HepG2 (cell line): ENCODE data around the gene MTO1. TPM values are rescaled to one million over a fixed set of nuclear protein-coding genes. Genes with fewer than 3 reads are reported as not detected.

Experiments
- CBX2 ChIP-seq, 2 experiments: fragments of 200-600 bp in 1 of 2; sonication (generic); formaldehyde crosslinking in 1 of 2; IDR thresholded peaks; 2 replicates each; pipeline versions ENCODE4 v1.7.0 to v1.8.1; 2018 to 2022; ENCODE audit warnings: low read depth in 2 of 2, low read length in 1 of 2, mild to moderate bottlenecking in 1 of 2, missing genetic modification reagents in 1 of 2
- HCFC1 ChIP-seq: fragments of 150-350 bp; IDR thresholded peaks from 2 replicates; pipeline ENCODE4 v1.6.1; 2014; ENCODE audit warnings: low read depth, low read length
- NFIC ChIP-seq: IDR thresholded peaks from 2 replicates; pipeline ENCODE4 v1.6.1; 2012; ENCODE audit warnings: mild to moderate bottlenecking, low read length, inconsistent platforms
- SRSF4 ChIP-seq: fragments of 200-400 bp; formaldehyde crosslinking; IDR thresholded peaks from one replicate; pipeline ENCODE4 v1.6.1; 2018; ENCODE audit warnings: mild to moderate bottlenecking, low read depth, low read length, moderate library complexity; ENCODE audit not compliant: poor library complexity, severe bottlenecking
- SSRP1 ChIP-seq: IDR thresholded peaks from 2 replicates; pipeline ENCODE4 v1.6.1; 2016; ENCODE audit warnings: control low read depth
- ZEB1 ChIP-seq: IDR thresholded peaks from 2 replicates; pipeline ENCODE4 v1.6.1; 2012; ENCODE audit warnings: mild to moderate bottlenecking, low read depth, inconsistent platforms; ENCODE audit not compliant: insufficient replicate concordance
- ZMYM2 ChIP-seq: sonication (generic); formaldehyde crosslinking; IDR thresholded peaks from 2 replicates; pipeline ENCODE4 v1.8.0; 2022; ENCODE audit warnings: mild to moderate bottlenecking, missing genetic modification reagents
- ZNF782 ChIP-seq: sonication (generic); formaldehyde crosslinking; IDR thresholded peaks from 2 replicates; pipeline ENCODE4 v1.4.0; 2020; ENCODE audit warnings: missing genetic modification reagents, mild to moderate bottlenecking, borderline replicate concordance
- ZNF850 ChIP-seq: sonication (generic); formaldehyde crosslinking; conservative IDR thresholded peaks from 2 replicates; pipeline ENCODE4 v1.9.0; 2021; ENCODE audit warnings: mild to moderate bottlenecking, missing genetic modification reagents
- ZSCAN9 ChIP-seq: IDR thresholded peaks from 2 replicates; pipeline ENCODE4 v1.6.1; 2016; ENCODE audit warnings: borderline replicate concordance
- polyA plus RNA-seq, 8 experiments: library from polyadenylated mRNA; depleted of rRNA in 3 of 8; stranded (reverse) in 7 of 8; unstranded in 1 of 8; fragments of >200 nt; fragmentation: Illumina TruSeq in 4 of 8; extraction: Trizol in 4 of 8; gene quantifications; 2 replicates each; pipeline versions ENCODE4 v1.2.1 to v1.2.3, GENCODE V29; 2011 to 2016; ENCODE audit warnings: low read depth in 4 of 8, missing spikeins in 1 of 8, mixed read lengths in 1 of 8; ENCODE audit not compliant: insufficient read depth in 1 of 8
- total RNA-seq, 5 experiments: library from RNA; depleted of rRNA; stranded (reverse); fragments of >200 nt; fragmentation: Illumina TruSeq; extraction: Trizol; gene quantifications; 2 replicates each; pipeline ENCODE4 v1.2.3, GENCODE V29; 2016; ENCODE audit warnings: low read depth in 1 of 5
- TF ChIP-seq, protein P1 (sequence below): sonication (generic); formaldehyde crosslinking; IDR thresholded peaks from one replicate; pipeline ENCODE4 v1.5.1; 2020; ENCODE audit warnings: mild to moderate bottlenecking, missing genetic modification reagents; ENCODE audit errors: not compliant biosample characterization
- TF ChIP-seq, protein P2 (sequence below): sonication (generic); formaldehyde crosslinking; IDR thresholded peaks from 2 replicates; pipeline ENCODE4 v1.5.0; 2020; ENCODE audit warnings: mild to moderate bottlenecking, missing genetic modification reagents
- TF ChIP-seq, protein P3 (sequence below): sonication (generic); formaldehyde crosslinking; conservative IDR thresholded peaks from 2 replicates; pipeline ENCODE4 v1.8.0; 2022; ENCODE audit warnings: mild to moderate bottlenecking, moderate library complexity, missing genetic modification reagents
- TF ChIP-seq, protein P4 (sequence below): sonication (generic); formaldehyde crosslinking; IDR thresholded peaks from 2 replicates; pipeline ENCODE4 v1.5.0; 2020; ENCODE audit warnings: mild to moderate bottlenecking, missing genetic modification reagents

The MTO1 gene
- total and polyA plus RNA-seq, 2 of the 13 experiments (the other 11 are each of a cell fraction or from before 2014, with no cell fraction given), result 21.1 to 45.3 TPM

DNA sequence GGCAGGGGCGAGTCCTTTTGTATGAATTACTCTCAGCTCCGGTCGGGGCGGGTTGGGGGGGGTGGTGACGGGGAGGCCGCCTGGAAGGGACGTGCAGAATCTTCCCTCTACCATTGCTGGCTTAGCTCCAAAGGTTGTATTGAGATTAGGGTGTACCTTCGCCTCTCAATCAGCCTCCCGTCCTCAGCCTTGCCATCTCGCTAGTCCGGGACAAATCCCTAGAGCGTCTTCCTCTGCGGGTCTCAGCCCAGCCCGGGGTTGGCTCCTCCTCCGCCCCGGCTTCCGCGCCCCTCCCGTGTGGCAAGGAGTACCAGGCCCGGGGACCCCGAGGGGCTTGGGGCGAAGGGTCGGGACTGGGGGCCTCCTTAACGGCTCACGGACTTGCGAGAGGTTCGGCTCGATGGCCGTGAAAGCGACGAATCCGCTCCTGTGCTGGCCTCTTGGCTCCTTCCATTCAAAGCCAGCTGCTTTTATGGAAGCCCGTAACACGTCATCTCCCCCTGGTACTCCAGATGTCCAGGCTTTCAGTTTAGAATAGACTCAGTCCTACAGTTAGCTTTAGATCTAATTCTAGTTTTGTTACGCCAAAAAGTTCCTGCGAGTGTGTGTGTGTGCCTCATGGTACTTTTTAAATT, 59.9 kb downstream of the MTO1 start (continued):
- TF ChIP-seq, protein P1, sequence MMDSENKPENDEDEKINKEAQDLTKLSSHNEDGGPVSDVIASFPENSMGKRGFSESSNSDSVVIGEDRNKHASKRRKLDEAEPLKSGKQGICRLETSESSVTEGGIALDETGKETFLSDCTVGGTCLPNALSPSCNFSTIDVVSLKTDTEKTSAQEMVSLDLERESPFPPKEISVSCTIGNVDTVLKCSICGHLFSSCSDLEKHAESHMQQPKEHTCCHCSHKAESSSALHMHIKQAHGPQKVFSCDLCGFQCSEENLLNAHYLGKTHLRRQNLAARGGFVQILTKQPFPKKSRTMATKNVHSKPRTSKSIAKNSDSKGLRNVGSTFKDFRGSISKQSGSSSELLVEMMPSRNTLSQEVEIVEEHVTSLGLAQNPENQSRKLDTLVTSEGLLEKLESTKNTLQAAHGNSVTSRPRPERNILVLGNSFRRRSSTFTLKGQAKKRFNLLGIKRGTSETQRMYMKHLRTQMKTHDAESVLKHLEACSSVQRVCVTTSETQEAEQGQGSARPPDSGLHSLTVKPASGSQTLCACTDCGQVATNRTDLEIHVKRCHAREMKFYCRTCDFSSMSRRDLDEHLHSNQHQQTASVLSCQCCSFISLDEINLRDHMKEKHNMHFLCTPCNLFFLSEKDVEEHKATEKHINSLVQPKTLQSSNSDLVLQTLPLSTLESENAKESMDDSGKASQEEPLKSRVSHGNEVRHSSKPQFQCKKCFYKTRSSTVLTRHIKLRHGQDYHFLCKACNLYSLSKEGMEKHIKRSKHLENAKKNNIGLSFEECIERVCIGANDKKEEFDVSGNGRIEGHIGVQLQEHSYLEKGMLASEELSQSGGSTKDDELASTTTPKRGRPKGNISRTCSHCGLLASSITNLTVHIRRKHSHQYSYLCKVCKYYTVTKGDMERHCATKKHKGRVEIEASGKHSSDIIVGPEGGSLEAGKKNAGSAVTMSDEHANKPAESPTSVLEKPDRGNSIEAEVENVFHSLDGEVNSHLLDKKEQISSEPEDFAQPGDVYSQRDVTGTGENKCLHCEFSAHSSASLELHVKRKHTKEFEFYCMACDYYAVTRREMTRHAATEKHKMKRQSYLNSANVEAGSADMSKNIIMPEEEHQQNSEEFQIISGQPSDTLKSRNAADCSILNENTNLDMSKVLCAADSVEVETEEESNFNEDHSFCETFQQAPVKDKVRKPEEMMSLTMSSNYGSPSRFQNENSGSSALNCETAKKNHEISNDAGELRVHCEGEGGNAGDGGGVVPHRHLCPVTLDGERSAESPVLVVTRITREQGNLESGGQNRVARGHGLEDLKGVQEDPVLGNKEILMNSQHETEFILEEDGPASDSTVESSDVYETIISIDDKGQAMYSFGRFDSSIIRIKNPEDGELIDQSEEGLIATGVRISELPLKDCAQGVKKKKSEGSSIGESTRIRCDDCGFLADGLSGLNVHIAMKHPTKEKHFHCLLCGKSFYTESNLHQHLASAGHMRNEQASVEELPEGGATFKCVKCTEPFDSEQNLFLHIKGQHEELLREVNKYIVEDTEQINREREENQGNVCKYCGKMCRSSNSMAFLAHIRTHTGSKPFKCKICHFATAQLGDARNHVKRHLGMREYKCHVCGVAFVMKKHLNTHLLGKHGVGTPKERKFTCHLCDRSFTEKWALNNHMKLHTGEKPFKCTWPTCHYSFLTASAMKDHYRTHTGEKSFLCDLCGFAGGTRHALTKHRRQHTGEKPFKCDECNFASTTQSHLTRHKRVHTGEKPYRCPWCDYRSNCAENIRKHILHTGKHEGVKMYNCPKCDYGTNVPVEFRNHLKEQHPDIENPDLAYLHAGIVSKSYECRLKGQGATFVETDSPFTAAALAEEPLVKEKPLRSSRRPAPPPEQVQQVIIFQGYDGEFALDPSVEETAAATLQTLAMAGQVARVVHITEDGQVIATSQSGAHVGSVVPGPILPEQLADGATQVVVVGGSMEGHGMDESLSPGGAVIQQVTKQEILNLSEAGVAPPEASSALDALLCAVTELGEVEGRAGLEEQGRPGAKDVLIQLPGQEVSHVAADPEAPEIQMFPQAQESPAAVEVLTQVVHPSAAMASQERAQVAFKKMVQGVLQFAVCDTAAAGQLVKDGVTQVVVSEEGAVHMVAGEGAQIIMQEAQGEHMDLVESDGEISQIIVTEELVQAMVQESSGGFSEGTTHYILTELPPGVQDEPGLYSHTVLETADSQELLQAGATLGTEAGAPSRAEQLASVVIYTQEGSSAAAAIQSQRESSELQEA (CRISPR knock-in tag), result no peak
- TF ChIP-seq CBX2 (IDR thresholded peaks at IDR 0.05; ENCODE audit: low read depth, low read length) (no peak), CBX2 (CRISPR knock-in tag; IDR thresholded peaks at IDR 0.05; ENCODE audit: low read depth) (no peak), HCFC1 (no peak; the same call in 1 of the 2 replicates), ZNF782 (CRISPR knock-in tag) (peak; percentile 43; the same call in 1 of the 2 replicates), NFIC (no peak), ZMYM2 (no peak), ZSCAN9 (no peak), ZEB1 (no peak), ZNF850 (CRISPR knock-in tag) (no peak), SSRP1 (CRISPR knock-in tag) (no peak), SRSF4 (no peak)
- TF ChIP-seq, protein P2, sequence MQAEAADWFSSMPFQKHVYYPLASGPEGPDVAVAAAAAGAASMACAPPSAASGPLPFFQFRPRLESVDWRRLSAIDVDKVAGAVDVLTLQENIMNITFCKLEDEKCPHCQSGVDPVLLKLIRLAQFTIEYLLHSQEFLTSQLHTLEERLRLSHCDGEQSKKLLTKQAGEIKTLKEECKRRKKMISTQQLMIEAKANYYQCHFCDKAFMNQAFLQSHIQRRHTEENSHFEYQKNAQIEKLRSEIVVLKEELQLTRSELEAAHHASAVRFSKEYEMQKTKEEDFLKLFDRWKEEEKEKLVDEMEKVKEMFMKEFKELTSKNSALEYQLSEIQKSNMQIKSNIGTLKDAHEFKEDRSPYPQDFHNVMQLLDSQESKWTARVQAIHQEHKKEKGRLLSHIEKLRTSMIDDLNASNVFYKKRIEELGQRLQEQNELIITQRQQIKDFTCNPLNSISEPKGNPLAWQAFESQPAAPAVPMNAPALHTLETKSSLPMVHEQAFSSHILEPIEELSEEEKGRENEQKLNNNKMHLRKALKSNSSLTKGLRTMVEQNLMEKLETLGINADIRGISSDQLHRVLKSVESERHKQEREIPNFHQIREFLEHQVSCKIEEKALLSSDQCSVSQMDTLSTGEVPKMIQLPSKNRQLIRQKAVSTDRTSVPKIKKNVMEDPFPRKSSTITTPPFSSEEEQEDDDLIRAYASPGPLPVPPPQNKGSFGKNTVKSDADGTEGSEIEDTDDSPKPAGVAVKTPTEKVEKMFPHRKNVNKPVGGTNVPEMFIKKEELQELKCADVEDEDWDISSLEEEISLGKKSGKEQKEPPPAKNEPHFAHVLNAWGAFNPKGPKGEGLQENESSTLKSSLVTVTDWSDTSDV (CRISPR knock-in tag), result no peak; the same call in 1 of the 2 replicates
- TF ChIP-seq, protein P3, sequence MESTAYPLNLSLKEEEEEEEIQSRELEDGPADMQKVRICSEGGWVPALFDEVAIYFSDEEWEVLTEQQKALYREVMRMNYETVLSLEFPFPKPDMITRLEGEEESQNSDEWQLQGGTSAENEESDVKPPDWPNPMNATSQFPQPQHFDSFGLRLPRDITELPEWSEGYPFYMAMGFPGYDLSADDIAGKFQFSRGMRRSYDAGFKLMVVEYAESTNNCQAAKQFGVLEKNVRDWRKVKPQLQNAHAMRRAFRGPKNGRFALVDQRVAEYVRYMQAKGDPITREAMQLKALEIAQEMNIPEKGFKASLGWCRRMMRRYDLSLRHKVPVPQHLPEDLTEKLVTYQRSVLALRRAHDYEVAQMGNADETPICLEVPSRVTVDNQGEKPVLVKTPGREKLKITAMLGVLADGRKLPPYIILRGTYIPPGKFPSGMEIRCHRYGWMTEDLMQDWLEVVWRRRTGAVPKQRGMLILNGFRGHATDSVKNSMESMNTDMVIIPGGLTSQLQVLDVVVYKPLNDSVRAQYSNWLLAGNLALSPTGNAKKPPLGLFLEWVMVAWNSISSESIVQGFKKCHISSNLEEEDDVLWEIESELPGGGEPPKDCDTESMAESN (CRISPR knock-in tag), result peak; percentile 13; the same call in 1 of the 2 replicates
- TF ChIP-seq, protein P4, sequence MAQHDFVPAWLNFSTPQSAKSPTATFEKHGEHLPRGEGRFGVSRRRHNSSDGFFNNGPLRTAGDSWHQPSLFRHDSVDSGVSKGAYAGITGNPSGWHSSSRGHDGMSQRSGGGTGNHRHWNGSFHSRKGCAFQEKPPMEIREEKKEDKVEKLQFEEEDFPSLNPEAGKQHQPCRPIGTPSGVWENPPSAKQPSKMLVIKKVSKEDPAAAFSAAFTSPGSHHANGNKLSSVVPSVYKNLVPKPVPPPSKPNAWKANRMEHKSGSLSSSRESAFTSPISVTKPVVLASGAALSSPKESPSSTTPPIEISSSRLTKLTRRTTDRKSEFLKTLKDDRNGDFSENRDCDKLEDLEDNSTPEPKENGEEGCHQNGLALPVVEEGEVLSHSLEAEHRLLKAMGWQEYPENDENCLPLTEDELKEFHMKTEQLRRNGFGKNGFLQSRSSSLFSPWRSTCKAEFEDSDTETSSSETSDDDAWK (CRISPR knock-in tag), result no peak
